A673 (cell line): ENCODE results near the gene PAX4. TPM values are rescaled to one million over a fixed set of nuclear protein-coding genes. Genes with fewer than 3 reads are reported as not detected.

Experiments used
- BruUV-seq: library from RNA; stranded (reverse); fragments of 400-500 nt; replicated peaks from 2 replicates; lab custom pipeline; 2021; lab: Mats Ljungman, UMichigan
- CTCF ChIA-PET: fragments of 300-600 bp; sonication (Branson Sonifier 250); formaldehyde crosslinking; loops from one replicate; lab custom pipeline; 2022; ENCODE audit warnings: antibody characterized with exemption; lab: Charles Lee
- POLR2A ChIA-PET: fragments of 300-600 bp; sonication (Branson Sonifier 250); formaldehyde crosslinking; loops from one replicate; lab custom pipeline; 2022; ENCODE audit warnings: antibody characterized with exemption; ENCODE audit not compliant: low non-redundant PET; lab: Charles Lee
- DNase-seq: peaks from one replicate; pipeline ENCODE4 v3.0.0-alpha.2; 2015; ENCODE audit warnings: low spot score
- H3K27ac ChIP-seq: fragments of 200-600 bp; sonication (generic); 2 replicates; pipeline ENCODE4 v1.5.1; 2016; ENCODE audit warnings: mixed run types, low read depth, mild to moderate bottlenecking, mixed read lengths, antibody characterized with exemption, low read length; ENCODE audit not compliant: poor library complexity, severe bottlenecking
- H3K27me3 ChIP-seq: fragments of 200-600 bp; sonication (generic); replicated peaks from 2 replicates; pipeline ENCODE4 v1.6.1; 2017; ENCODE audit warnings: mixed run types, low read depth, mild to moderate bottlenecking, mixed read lengths, antibody characterized with exemption, low read length; ENCODE audit not compliant: insufficient read depth, poor library complexity
- H3K36me3 ChIP-seq: fragments of 200-600 bp; sonication (generic); 2 replicates; pipeline ENCODE4 v1.6.1; 2016; ENCODE audit warnings: mixed run types, mild to moderate bottlenecking, mixed read lengths, antibody characterized with exemption, low read length; ENCODE audit not compliant: insufficient read depth, poor library complexity, severe bottlenecking
- H3K4me1 ChIP-seq: fragments of 200-600 bp; sonication (generic); 2 replicates; pipeline ENCODE4 v1.6.1; 2017; ENCODE audit warnings: mixed run types, mild to moderate bottlenecking, mixed read lengths, antibody characterized with exemption, low read length; ENCODE audit not compliant: insufficient read depth, poor library complexity, severe bottlenecking
- H3K4me3 ChIP-seq: fragments of 200-600 bp; sonication (generic); 2 replicates; pipeline ENCODE4 v1.5.1; 2016; ENCODE audit warnings: low read depth, mixed run types, mild to moderate bottlenecking, mixed read lengths, low read length; ENCODE audit not compliant: poor library complexity, severe bottlenecking
- H3K9me3 ChIP-seq: fragments of 200-600 bp; sonication (generic); 2 replicates; pipeline ENCODE4 v1.6.1; 2016; ENCODE audit warnings: mixed run types, low read depth, mild to moderate bottlenecking, mixed read lengths, antibody characterized with exemption, low read length; ENCODE audit not compliant: poor library complexity, severe bottlenecking
- EZH2 ChIP-seq: fragments of 200-600 bp; sonication (generic); IDR thresholded peaks from 2 replicates; pipeline ENCODE4 v1.6.1; 2017; ENCODE audit warnings: borderline replicate concordance, low read depth, mild to moderate bottlenecking, mixed read lengths, antibody characterized with exemption, low read length; ENCODE audit not compliant: poor library complexity, severe bottlenecking
- intact Hi-C: fragments of 100-400 bp; cut with micrococcal nuclease; formaldehyde crosslinking; loops from one replicate; pipeline ENCODE4 v1.10.0; 2022; ENCODE audit not compliant: unreplicated experiment
- total RNA-seq: library from RNA; stranded (reverse); gene quantifications from 2 replicates; pipeline ENCODE4 v1.2.3, GENCODE V29; 2021
- TF ChIP-seq, protein P1 (sequence below): fragments of 300-800, 200-600 bp; sonication (generic); conservative IDR thresholded peaks from 2 replicates; pipeline ENCODE4 v1.5.1; 2017; ENCODE audit warnings: low read depth, mild to moderate bottlenecking, antibody characterized with exemption, low read length, moderate library complexity, mixed read lengths

PAX4 gene
- total RNA-seq, 1 experiment from 2014 or later = not detected

GRCh38 chr7:127616724-127617123 is 1.2 kb downstream of the PAX4 start:
- intact Hi-C loops = no loop called here
- H3K4me1 ChIP-seq = no peaks in the 10 kb centered on the region

GRCh38 chr7:127612263-127612662 is 5.7 kb downstream of the PAX4 start:
- TF ChIP-seq EZH2 = no peak
- TF ChIP-seq, protein P1, sequence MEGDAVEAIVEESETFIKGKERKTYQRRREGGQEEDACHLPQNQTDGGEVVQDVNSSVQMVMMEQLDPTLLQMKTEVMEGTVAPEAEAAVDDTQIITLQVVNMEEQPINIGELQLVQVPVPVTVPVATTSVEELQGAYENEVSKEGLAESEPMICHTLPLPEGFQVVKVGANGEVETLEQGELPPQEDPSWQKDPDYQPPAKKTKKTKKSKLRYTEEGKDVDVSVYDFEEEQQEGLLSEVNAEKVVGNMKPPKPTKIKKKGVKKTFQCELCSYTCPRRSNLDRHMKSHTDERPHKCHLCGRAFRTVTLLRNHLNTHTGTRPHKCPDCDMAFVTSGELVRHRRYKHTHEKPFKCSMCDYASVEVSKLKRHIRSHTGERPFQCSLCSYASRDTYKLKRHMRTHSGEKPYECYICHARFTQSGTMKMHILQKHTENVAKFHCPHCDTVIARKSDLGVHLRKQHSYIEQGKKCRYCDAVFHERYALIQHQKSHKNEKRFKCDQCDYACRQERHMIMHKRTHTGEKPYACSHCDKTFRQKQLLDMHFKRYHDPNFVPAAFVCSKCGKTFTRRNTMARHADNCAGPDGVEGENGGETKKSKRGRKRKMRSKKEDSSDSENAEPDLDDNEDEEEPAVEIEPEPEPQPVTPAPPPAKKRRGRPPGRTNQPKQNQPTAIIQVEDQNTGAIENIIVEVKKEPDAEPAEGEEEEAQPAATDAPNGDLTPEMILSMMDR = no peak
- BruUV-seq = no TSS peak
- DNase-seq = no peak
- intact Hi-C loops = no loop called here
- Histone ChIP-seq H3K4me1 (no peaks in the 10 kb centered on the region), H3K9me3 (no peaks in the 10 kb centered on the region), H3K27me3 (peaks cover 28% of the 10 kb centered on the region), H3K27ac (no peak overlapping the region), H3K36me3 (no peaks in the 10 kb centered on the region), H3K4me3 (no peak overlapping the region)
- POLR2A ChIA-PET = no interaction called here
- CTCF ChIA-PET = no interaction called here

More at GRCh38 chr7:127616724-127617123, 1.2 kb downstream of the PAX4 start:
- no TSS peak for BruUV-seq
- ChIA-PET POLR2A (interaction anchor here (0.6 kb wide), 1 partner anchor 188 kb away, joined by 7 read pairs; no protein-coding TSS in a partner anchor), CTCF (no interaction called here)
- Histone ChIP-seq H3K36me3 (no peaks in the 10 kb centered on the region), H3K27ac (no peak overlapping the region), H3K9me3 (no peaks in the 10 kb centered on the region), H3K27me3 (peaks cover 73% of the 10 kb centered on the region), H3K4me3 (no peak overlapping the region)
- TF ChIP-seq EZH2 = no peak
- TF ChIP-seq, protein P1 = no peak
- DNase-seq = no peak

DNA sequence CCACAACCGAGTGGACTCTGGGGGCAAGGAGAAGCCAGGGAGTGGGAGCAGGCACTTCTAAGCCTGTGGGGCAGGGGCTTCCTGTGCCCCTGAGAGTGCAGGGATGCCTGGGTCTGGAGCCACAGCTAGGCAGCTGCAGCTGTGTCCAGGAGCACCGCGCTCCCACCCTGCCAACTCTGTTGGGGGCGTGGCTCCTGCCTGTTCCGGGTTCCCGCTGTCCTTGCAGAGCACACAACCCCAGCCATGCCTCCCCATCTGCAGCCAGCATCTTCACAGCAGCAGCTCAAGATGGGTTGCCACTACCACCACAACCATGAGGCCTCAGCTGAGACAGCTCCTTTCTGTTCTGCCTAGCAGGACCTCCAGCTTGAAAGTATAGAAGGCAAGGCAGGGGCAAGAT is 8.6 kb downstream of the PAX4 start:
- ChIA-PET CTCF (no interaction called here), POLR2A (no interaction called here)
- BruUV-seq = no TSS peak
- H3K27ac ChIP-seq = no peak overlapping the region
- no peak for TF ChIP-seq EZH2
- TF ChIP-seq, protein P1 = no peak
- H3K9me3 ChIP-seq = no peaks in the 10 kb centered on the region
- no peaks in the 10 kb centered on the region for H3K27me3 ChIP-seq
- no peak overlapping the region for H3K4me3 ChIP-seq
- no peaks in the 10 kb centered on the region for H3K36me3 ChIP-seq
- H3K4me1 ChIP-seq = no peaks in the 10 kb centered on the region
- intact Hi-C loops = no loop called here
- no peak for DNase-seq
